Right cardiac atrium (tissue), 5 donors: Measurements from ENCODE around the gene RB1. TPM values are rescaled to one million over a fixed set of nuclear protein-coding genes. Genes with fewer than 3 reads are reported as not detected.

Source experiments
- polyA plus RNA-seq: library from polyadenylated mRNA; stranded (reverse); fragments of 200-250 nt; gene quantifications from one replicate; pipeline ENCODE4 v1.2.3, GENCODE V29; 2013
- total RNA-seq, 4 donors: library from RNA; stranded (reverse); fragmentation: NEBNext Ultra II Directional; extraction: Animal tissue kit (Norgen Biotek cat#: 25700); gene quantifications; one replicate each; pipeline ENCODE4 v1.2.1, GENCODE V29; 2021
- donor health status: healthy with polysubstance abuse.
- donor health status: DM: no; HTN: yes; CAD: no.
- donor health status: DM: no; HTN: no; CAD: no.
- donor health status: DM: no; HTN: yes; CAD: no; lungs with severe emphysema.
- donor health status: DM: yes; HTN: yes; CAD: no.

Gene RB1
- total and polyA plus RNA-seq, 5 donors: 12.3 to 29.0 (median 26.1) TPM

Other genes starting within 250 kb of the RB1 start
- 10 to 100 TPM; 40.2 to 50.0 (median 49.2) TPM for gene MED4, start 208.6 kb upstream of the RB1 start, total RNA-seq
- 56.2 TPM for gene MED4, start 208.6 kb upstream of the RB1 start, polyA plus RNA-seq
- gene ITM2B, start 70.5 kb upstream of the RB1 start, total RNA-seq: 100 to 1,000 TPM; 585 to 643 (median 613) TPM
- 633 TPM for gene ITM2B, start 70.5 kb upstream of the RB1 start, polyA plus RNA-seq
- 10 to 100 TPM; 11.5 to 17.4 (median 13.6) TPM for gene LPAR6, start 109.4 kb downstream of the RB1 start, total RNA-seq
- gene LPAR6, start 109.4 kb downstream of the RB1 start, polyA plus RNA-seq: 14.3 TPM
- gene RCBTB2, start 229.3 kb downstream of the RB1 start, total RNA-seq: 10 to 100 TPM in 3 of 4 donors, 1 to 10 TPM in 1; 9.0 to 17.3 (median 17.0) TPM
- gene RCBTB2, start 229.3 kb downstream of the RB1 start, polyA plus RNA-seq: 13.9 TPM